ENCODE measurements around the gene POLR2J.
"Not testable (repeated sequence)": the region's sequence is repeated elsewhere in the genome, so short reads cannot be mapped to it uniquely, and the experiment has no call there.

The POLR2J gene

DNA sequence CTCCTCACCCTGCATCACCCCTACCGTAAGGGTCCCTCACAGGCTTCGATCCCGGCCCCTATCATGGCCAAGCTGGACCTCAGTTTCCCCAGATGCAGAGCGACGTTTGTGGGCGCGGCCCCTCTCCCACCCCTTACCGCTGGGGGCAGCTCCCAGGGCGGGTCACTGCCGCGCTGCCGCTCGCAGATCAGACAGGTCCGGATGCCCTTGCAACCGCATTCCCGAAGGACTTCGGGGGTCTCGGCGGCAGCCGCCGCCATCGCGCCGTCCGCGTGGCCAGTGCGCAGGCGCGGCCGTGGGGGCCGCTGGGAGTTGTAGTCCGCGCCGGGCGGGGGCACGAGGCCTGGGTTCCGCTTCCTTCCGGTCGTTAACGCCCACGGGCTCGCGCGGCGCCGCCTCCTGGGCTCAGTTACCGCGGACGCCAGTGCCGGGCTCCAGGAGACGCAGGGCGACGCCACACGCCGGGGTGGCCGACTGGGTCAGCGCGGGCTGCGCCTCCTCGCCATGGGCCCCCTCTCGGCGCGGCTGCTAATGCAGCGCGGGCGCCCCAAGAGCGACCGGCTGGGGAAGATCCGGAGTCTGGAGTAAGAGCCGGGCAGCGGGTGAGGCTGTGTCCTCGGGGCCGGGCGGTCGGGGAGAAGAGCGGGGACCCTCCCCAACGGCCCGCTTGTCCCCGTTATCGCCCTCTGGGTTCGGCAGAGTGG is 14.0 kb downstream of the POLR2J start, which contains the start of the genes ALKBH4 and LRWD1:
Gene ALKBH4 (minus strand): TSS at position 287 of the 704 bp plus-strand sequence. CDS start 27 bp downstream, at position 260.
Gene LRWD1 (plus strand): TSS at position 408 of the 704 bp plus-strand sequence. CDS start 97 bp downstream, at position 505.
- peak; percentile 90 for DNase-seq

DNA sequence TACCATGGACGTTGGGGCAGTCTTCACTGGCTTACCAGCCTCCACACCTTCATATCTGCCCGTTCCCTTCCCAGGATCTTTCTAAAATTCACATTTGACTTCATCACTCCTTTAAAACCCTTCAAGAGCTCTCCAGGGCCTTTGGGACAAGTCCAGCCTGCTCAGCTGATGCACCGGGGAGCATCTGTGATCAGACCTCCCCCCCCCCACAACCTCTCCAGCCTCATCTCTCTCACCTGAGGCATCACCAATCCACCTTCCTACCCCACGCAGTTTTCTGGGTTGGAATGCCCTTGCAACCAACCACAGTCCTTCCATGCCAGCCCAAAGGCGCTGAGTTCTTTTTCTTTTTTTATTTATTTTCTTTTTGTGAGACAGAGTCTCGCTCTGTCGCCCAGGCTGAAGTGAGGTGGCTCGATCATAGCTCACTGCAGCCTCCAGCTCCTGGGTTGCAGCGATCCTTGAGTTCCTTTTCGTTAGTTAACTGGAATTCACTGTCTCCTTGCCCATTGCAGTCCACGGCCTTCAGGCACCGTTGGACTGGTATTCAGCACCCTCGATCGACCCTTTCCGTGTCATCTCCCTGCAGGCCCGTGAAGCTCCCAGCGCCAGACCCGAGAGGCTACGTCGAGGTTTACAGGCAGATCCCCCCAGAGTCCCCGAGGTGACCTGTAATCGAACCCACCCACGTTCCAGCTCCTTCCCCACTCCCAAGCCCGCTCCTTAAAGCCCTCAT is 14.7 kb downstream of the POLR2J start:
- DNase-seq: no peak

DNA sequence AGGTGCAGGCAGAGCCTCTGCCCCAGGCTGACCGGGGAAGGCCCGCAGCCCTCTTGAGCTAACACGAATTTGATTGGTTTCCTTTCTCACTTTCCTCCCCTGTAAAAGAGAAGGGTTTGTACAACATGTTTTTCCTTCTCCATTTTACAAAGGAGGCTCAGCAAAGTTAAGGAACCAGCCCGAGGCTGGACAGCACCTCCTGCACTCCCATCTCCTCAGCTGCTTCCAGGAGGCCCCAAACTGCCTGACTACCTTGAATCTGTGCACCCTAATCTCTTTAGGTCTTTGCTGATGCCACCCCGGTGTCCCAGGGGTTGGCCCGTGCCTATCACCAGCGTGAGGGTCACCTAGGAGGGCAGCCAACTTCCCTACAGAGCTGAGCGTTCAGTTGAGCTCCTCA is 18.3 kb downstream of the POLR2J start:
- no peak for DNase-seq

DNA sequence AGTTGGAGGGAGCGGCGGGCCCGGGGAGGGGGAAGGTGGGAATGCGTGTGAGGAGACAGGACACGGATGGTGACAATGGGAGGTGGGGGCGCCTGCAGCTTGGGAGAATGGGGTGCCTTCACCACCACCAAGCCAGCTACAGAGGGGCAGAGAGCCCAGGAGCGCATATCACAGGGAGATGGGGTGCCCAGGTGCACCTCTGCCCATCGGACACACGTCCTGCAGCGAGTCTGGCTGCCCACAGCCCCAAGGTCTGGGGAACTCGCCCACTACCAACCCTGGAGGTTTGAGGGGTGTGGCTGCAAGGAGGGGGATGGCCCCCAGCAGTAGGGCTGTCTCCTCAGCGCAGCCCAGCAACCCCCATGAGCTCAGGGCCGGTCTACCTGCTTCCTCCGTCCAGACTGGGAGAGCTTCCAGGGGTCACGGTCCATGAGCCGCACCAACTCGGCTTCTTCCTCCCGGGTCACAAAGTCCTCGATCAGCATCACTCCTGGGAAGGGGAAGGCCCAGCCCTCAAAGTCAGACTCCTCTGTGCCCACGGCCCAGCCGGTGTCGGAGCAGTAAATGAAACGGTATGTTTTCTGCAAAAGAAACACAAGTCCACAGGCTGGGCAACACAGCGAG is 19.4 kb downstream of the POLR2J start:
- DNase-seq: no peak

DNA sequence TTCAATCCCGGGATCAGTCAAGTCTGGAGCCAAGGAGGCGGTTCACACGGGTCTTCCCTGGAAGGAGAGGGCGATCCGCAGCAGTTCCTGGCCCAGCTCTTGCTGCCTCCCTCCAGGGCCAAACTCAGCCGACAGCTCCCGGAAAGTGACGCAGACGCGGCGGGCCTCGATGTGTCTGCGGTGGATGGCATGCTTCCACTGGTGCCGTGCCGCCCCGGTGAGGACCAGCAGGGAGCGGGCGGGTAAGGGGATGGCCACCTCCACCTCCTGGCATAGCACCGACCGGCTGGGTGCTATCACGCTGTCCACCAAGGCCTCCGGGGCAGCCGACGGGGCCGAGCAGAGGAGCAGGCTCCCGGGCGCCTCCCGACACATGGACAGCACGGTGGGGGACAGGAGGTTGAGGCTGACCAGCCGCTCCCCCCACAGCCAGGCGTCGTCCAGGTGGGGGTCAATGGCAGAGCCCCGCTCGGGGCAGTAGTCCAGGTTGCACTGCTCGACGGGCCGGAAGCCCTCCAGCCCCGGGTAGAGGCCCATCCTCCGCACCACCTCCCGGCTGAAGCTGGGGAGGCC is 21.3 kb downstream of the POLR2J start:
- no peak for DNase-seq

DNA sequence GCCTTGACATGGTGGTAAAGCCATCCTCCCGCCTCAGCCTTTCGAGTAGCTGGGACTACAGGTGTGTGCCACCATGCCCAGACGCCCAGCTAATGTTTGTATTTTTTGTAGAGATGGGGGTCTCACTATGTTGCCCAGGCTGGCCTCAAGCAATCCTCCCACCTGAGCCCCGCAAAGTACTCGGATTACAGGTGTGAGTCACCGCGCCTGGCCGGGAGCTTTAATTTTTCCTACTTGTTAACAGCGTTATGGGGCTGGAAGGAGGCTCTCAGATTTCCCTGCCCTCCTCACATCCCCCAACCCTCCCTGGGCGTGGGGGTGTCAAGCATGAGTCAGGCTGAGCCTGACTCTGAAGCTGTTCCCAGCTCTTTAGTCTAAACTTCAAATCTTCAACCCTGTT is 22.4 kb downstream of the POLR2J start:
- DNase-seq: no peak

DNA sequence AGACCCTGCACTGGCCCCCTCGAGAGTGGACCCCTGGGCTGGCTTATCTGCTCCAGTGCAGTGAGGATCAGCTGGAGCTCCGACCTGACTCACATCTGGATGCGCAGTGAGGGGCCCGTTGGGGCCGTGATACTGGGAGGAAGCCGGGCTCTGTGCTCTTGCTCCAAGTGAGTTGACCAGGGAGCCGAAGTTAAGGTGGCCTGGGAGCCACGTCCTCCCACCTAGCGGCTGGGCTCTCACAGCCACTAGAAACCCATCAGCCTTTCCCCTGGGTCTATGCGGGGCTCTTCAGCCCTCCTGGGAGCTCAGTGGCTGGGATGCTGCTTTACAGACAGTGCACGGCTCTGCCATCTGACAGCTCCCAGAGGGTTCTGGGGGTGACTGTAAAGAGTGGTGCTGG is 23.1 kb downstream of the POLR2J start:
- DNase-seq: no peak

DNA sequence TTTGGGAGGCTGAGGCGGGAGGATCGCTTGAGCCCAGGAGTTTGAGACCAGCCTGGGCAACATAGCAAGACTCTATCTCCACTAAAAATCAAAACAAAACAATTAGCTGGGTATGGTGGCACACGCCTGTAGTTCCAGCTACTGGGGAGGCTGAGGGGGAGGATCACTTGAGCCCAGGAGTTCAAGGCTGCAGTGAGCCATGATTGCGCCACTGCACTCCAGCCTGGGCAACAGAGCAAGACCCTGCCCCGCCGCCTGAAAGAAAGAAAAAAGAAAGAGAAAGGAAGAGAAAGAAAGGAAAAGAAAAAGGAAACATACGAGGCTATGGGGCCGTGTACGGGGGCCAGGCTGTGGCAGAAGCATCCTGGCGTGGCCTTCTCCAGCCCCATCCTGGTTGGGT is 23.8 kb downstream of the POLR2J start:
- DNase-seq: not testable (repeated sequence)

DNA sequence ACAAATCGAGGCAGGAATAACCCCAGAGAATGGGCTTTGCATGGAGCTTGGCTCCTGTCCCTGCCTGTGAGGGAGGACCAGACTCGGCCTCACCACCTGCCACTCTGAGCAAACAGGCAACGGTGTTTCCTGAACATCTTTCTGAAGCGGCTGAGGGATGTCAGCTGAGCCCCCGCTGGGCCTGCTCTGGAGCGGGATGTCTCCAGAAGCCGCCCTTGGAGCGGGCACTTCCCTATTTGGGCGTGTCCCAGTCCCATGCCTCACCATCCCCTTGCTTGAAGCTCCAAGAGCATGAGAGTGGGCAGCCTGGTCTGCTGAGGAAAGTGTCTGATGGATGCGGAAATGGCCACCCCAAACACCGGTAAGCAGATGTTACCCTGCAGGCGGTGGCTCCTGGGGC is 24.3 kb downstream of the POLR2J start:
- DNase-seq: no peak

DNA sequence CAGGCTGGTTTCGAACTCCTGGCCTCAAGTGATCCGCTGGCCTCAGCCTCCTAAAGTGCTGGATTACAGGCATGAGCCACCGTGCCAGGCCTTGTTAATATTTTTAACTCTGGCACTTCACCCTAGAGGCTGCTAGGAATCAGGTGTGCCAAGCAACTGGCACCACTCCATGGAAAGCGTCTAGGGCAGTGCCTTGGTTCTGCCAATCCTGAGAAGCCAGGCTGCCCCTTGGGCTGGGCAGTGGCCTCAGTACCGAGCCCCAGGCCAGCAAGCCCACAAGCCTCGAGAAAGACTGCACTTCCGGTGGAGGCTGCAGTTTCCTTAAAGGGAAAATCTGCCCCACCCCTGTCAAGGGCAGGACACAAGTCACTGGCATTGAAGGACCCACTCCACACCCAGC is 25.4 kb downstream of the POLR2J start:
- no peak for DNase-seq

DNA sequence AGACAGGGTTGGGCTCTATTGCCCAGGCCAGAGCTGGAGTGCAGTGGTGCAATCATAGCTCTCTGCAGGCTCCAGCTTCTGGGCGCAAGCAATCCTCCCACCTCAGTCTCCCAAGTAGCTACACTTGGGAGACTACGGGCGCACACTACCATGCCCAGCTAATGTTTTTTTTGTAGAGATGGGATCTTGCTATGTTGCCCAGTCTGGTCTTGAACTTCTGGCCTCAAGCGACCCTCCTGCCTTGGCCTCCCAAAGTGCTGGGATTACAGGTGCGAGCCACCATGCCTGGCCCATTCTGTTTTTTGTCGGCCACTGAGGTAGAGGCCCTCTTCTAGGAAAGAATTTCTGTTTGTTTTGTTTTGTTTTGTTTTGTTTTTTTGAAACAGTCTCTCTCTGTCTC is 26.3 kb downstream of the POLR2J start:
- no peak for DNase-seq

DNA sequence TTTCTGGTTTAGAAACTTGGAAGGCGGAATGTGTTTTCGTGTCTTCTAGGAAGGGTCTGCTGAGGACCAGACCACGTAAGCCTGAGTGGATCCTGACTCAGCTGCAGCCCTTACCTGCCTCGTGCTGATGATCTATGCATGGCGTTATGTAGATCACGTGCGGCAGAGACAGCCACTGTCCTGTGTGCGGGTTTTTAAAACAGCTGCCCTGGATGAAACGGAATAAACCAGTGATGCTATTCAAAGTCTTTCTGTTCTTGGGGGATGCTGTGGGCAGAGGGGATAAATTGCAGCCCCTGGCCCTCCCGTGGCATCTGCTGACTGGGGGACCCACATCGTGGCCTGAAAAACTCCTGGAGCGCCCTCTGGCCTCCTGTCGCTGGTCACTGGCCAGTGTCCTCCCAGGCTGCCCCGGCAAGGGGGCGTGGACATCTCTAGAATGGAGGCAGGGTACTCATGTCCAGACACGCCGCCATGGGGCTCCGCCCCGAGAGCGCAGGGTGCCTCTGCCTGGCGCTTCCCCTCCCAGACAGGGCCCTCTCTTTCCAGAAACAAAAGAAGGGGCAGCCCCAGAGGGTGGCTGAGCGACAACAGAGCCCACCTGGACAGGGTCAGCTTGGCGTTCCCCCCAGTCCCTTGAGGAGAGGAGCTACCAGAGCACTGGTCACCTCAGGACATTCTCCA is 27.2 kb downstream of the POLR2J start:
- DNase-seq: peak; percentile 53

DNA sequence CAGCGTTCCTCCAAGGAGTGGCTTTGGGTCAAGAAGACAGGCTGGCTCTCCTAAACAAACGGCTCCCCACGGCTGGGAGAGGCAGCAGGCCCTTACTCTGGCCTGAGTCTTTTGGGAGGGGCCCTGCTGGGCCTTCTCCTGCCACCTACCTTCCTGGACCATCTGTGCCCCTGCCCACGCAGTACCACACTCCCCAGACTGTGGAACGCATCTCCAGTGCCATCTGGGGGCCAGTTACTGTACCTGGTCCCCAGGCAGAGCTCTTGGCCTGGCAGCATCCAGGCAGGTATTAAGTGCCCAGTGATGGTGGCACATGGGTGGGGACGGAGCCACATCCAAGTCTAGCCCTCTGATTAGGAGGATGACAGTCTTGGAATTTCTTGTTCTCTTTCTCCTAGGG is 28.5 kb downstream of the POLR2J start:
- no peak for DNase-seq

DNA sequence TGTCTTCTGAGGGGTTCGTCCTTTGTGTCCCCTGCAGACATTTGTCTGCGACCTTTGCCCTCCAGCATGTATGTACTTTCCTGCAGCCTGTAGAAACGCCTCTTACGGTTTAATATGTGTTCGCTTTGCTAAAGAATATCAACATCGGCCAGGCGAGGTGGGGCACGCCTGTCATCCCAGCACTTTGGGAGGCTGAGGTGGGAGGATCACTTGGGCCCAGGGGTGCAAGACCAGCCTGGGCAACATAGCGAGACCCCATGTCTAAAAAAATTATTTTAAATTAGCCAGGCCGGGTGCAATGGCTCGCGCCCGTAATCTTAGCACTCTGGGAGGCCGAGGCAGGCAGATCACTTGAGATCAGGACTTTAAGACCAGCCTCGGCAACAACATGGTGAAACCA is 29.6 kb downstream of the POLR2J start:
- no peak for DNase-seq

DNA sequence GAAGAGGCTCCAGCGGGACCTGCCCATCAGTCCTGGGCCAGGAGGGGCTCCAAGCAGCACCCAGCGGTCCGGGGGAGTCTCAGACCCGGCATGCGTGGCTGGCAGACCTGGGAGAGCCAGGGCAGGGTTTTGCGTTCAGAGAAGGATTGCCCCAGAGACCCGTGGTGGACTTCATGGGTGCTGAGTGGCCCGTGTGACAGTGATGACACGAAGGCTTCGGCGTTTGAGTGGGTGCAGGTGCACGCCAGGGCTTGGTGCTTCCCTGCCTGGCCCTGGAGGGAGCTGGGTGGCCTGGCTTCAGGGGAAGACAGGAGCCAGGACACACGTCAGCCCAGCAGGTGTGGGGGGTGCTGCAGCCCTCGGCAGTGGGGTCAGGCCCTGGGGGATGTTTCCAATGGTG is 31.4 kb downstream of the POLR2J start:
- DNase-seq: no peak

DNA sequence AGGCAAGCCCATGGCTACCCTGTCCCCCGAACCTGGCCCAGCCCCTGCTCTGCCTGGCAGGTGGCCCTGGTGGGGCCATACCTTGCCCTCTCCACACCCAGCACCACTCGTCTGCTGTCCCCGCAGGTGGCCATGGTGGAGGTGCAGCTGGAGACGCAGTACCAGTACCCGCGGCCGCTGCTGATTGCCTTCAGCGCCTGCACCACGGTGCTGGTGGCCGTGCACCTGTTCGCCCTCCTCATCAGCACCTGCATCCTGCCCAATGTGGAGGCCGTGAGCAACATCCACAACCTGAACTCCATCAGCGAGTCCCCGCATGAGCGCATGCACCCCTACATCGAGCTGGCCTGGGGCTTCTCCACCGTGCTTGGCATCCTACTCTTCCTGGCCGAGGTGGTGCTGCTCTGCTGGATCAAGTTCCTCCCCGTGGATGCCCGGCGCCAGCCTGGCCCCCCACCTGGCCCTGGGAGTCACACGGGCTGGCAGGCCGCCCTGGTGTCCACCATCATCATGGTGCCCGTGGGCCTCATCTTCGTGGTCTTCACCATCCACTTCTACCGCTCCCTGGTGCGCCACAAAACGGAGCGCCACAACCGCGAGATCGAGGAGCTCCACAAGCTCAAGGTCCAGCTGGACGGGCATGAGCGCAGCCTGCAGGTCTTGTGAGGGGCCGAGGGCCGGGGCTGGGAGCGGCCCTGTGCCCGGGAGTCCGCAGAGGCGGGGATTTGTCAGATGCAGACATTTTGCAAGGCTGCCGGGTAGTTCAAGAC is 32.1 kb downstream of the POLR2J start:
- DNase-seq: no peak

DNA sequence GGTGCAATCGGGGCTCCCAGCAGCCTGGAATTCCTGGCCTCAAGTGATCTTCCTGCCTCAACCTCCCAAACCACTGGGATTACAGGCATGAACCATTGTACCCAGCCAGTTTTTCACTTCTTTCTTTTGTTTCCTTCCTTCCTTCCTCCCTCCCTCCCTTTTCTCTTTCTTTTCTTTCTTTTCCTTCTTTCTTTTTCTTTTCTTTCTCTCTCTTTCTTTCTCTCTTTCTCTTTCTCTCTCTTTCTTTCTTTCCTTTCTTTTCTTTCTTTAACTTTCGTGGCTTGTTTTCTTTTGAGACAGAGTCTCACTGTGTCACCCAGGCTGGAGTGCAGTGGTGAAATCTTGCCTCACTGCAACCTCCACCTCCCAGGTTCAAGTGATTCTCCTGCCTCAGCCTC is 33.0 kb downstream of the POLR2J start:
- no peak for DNase-seq

DNA sequence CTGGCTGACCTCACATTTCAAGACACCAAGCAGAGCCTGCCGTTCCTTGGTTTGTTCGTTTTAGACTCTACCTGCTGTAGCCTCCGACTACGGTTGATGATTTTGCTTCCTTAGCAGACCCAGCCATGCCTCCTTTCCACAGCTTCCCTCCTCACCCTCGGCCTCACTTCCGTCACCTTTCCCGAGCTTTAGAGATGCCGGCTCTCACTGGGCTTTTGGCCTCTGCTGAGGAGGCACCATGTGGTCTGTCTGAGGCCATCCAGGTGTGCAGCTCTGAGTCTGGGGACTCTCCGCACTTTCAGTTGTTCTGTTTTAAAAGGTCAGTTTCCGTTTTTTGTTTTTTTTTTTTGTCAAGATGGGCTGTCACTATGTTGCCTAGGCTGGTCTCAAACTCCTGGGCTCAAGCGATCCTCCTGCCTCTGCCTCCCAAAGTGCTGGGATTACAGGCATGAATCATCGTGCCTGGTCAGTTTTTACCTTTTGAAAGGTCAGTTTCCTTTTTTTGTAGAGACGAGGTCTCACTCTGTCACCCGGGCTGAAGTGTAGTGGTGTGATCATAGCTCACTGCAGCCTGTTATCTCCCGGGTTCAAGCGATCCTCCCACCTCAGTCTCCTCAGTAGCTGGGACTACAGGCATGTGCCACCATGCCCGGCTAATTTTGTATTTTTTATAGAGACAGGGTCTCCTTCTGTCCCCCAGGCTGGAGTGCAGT is 33.6 kb downstream of the POLR2J start:
- DNase-seq: no peak

DNA sequence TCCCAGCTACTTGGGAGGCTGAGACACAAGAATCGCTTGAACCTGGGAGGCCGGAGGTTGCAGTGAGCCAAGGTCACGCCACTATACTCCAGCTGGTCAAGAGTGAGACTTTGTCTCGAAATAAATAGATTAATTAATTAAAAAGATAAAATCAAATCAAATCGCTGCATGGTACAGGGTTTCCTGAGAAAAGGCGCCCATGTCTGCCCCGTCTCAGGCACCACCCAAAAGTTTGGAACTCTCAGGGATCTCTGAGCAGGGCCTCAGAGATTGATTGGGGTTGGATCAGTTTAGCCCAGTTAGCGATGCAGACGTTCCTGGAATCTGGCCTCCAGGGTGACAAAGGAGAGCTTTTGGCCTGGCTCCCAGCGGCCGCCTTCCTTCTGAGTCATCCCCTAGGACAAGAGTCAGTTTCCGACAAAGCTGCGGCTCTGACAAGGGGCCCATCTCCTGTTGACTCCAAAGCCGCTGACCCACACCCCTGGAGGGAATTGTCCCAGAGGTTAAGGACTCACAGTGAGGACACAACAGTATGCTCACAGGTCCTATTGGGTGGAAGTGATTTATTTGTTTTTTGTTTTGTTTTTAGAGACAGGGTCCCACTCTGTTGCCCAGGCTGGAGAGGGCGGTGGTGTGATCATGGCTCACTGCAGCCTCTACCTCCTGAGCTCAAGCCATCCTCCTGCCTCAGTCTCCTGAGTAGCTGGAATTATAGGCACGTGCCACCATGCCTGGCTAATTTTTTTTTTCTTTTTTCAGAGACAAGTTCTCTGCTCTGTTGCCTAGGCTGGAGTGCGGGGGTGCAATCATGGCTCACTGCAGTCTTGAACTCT is 38.5 kb downstream of the POLR2J start:
- no peak for DNase-seq

DNA sequence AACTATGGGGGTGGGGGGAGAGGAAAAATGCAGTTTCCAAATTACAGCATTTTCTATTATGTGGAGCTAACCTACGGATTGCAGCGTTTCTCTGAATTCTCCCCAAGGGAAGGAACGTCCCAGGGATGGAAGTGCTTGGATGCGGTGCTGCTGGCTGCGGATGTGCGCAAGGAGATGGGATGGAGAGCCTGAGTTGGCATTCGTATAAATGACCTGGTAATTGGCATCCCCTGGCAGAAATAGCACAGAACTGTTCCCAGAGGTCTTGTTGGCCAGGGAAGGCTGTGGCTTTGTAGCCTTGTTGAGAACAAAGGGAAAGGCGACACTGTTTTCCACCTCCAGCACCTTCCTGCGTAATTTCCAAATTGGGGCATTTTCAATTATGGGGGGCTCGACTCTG is 42.6 kb downstream of the POLR2J start:
- no peak for DNase-seq

DNA sequence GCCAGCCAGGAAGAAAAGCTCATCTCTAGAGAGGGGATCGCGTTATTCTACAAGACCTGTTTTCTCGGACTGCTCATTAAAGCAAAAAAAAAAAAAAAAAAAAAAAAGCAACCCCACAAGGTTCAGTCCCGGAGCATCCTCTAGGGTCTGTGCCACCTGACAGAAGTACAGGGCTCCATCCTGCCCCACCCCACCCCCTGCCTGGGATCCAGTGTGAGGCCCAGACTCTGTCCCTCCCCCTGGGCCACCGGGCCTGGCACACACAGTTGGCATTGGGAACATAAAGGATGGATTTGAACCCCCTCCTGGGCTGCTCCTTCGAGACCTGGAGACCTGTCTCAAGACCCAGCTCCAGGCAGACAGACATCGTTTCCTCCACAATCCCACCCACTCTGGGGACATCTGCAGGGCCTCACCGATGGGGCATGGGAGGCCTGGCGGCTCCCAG is 44.7 kb downstream of the POLR2J start:
- no peak for DNase-seq

Measured in NCI-H1105 (cell line).